SK-N-SH (cell line): ENCODE data around the gene IL2RG. TPM values are rescaled to one million over a fixed set of nuclear protein-coding genes. Genes with fewer than 3 reads are reported as not detected.

Experiments
- CTCF ChIA-PET: fragments of 300-600, 350-600 bp; formaldehyde crosslinking; extraction: SDS; loops from one replicate; lab custom pipeline; 2021; lab: Yijun Ruan, JAX
- POLR2A ChIA-PET: fragments of 350-600 bp; sonication (Branson Sonifier 250); formaldehyde crosslinking; extraction: SDS; loops from one replicate; lab custom pipeline; 2020; ENCODE audit warnings: antibody characterized with exemption, inconsistent platforms; lab: Yijun Ruan, JAX
- DNase-seq: peaks from one replicate; pipeline ENCODE4 v3.0.0; 2012
- H2AFZ ChIP-seq: fragments of 200-600 bp; sonication (generic); 2 replicates; pipeline ENCODE4 v1.8.1; 2016; ENCODE audit warnings: antibody characterized with exemption, mild to moderate bottlenecking, low read depth
- H3F3A ChIP-seq: fragments of 200-600 bp; sonication (generic); replicated peaks from 2 replicates; pipeline ENCODE3; 2016; ENCODE audit warnings: antibody characterized with exemption, mild to moderate bottlenecking; ENCODE audit not compliant: insufficient read depth
- H3K27ac ChIP-seq, 2 experiments: fragments of 200-500 bp in 1 of 2; fragments of 200-600 bp in 1 of 2; sonication (Bioruptor generic) in 1 of 2; sonication (generic), shearing (Covaris generic) in 1 of 2; 2 replicates each; pipeline versions ENCODE4 v1.5.1 to v1.6.1; 2014 to 2016; ENCODE audit warnings: low read depth in 2 of 2, inconsistent platforms in 1 of 2, low read length in 1 of 2, mild to moderate bottlenecking in 1 of 2, mixed read lengths in 1 of 2
- H3K27me3 ChIP-seq: fragments of 200-600 bp; sonication (generic), shearing (Covaris generic); 2 replicates; pipeline ENCODE4 v1.6.1; 2016; ENCODE audit warnings: mixed run types; ENCODE audit not compliant: insufficient read depth
- H3K36me3 ChIP-seq, 2 experiments: fragments of 200-500 bp in 1 of 2; fragments of 200-600 bp in 1 of 2; sonication (Bioruptor generic) in 1 of 2; sonication (generic) in 1 of 2; replicated peaks in 1 of 2; 2 replicates each; pipeline versions ENCODE3 to v1.5.1; 2014 to 2016; ENCODE audit warnings: low read length in 1 of 2, mild to moderate bottlenecking in 1 of 2; ENCODE audit not compliant: insufficient read depth in 2 of 2, control insufficient read depth in 1 of 2
- H3K4me1 ChIP-seq, 2 experiments: fragments of 200-500 bp in 1 of 2; fragments of 200-600 bp in 1 of 2; sonication (Bioruptor generic) in 1 of 2; sonication (generic), shearing (Covaris generic) in 1 of 2; 2 replicates each; pipeline versions ENCODE4 v1.5.1 to v1.6.1; 2014 to 2016; ENCODE audit warnings: low read depth in 1 of 2, low read length in 1 of 2, mixed run types in 1 of 2; ENCODE audit not compliant: insufficient read depth in 2 of 2, control insufficient read depth in 1 of 2
- H3K4me2 ChIP-seq: fragments of 200-600 bp; sonication (generic), shearing (Covaris generic); 2 replicates; pipeline ENCODE4 v1.6.1; 2017; ENCODE audit warnings: mixed run types
- H3K4me3 ChIP-seq, 2 experiments: fragments of 200-500 bp in 1 of 2; fragments of 200-600 bp in 1 of 2; sonication (Bioruptor generic) in 1 of 2; sonication (generic), shearing (Covaris generic) in 1 of 2; 2 replicates each; pipeline versions ENCODE4 v1.5.1 to v1.8.1; 2014 to 2016; ENCODE audit warnings: low read depth in 2 of 2, inconsistent platforms in 1 of 2, low read length in 1 of 2, mild to moderate bottlenecking in 1 of 2, mixed read lengths in 1 of 2, moderate library complexity in 1 of 2
- H3K79me2 ChIP-seq: fragments of 200-600 bp; sonication (generic); 2 replicates; pipeline ENCODE4 v1.8.1; 2017; ENCODE audit warnings: mild to moderate bottlenecking; ENCODE audit not compliant: insufficient read depth
- H3K9ac ChIP-seq: fragments of 200-600 bp; sonication (generic); 2 replicates; pipeline ENCODE4 v1.6.1; 2017; ENCODE audit warnings: mixed run types
- H3K9me2 ChIP-seq: fragments of 200-600 bp; sonication (generic); 2 replicates; pipeline ENCODE4 v1.6.1; 2017; ENCODE audit warnings: mixed run types
- H3K9me3 ChIP-seq: fragments of 200-600 bp; sonication (generic); 2 replicates; pipeline ENCODE4 v1.6.1; 2017; ENCODE audit warnings: mixed run types, mild to moderate bottlenecking, moderate library complexity
- H4K20me1 ChIP-seq: fragments of 200-600 bp; sonication (generic); 2 replicates; pipeline ENCODE4 v1.6.1; 2017; ENCODE audit warnings: mild to moderate bottlenecking, mixed run types; ENCODE audit not compliant: insufficient read depth
- EP300 ChIP-seq, 2 experiments: IDR thresholded peaks; 2 replicates each; pipeline versions ENCODE4 v1.4.0 to v1.6.1; 2012; ENCODE audit warnings: borderline replicate concordance in 1 of 2, low read depth in 1 of 2, low read length in 1 of 2
- EZH2phosphoT487 ChIP-seq: fragments of 200-600 bp; sonication (generic); IDR thresholded peaks from 2 replicates; pipeline ENCODE4 v1.6.1; 2017; ENCODE audit warnings: low read depth, mixed run types, mild to moderate bottlenecking, antibody characterized with exemption, moderate library complexity, borderline replicate concordance
- FOXM1 ChIP-seq: IDR thresholded peaks from 2 replicates; pipeline ENCODE4 v1.4.0; 2012; ENCODE audit warnings: low read depth, mild to moderate bottlenecking
- GABPA ChIP-seq: IDR thresholded peaks from 2 replicates; pipeline ENCODE4 v1.4.0; 2012; ENCODE audit warnings: low read depth, mild to moderate bottlenecking
- GATA2 ChIP-seq: sonication (generic); formaldehyde crosslinking; IDR thresholded peaks from 2 replicates; pipeline ENCODE4 v1.5.0; 2020; ENCODE audit warnings: mild to moderate bottlenecking, missing genetic modification reagents
- JUND ChIP-seq: IDR thresholded peaks from 2 replicates; pipeline ENCODE4 v1.4.0; 2012
- MEF2A ChIP-seq: IDR thresholded peaks from 2 replicates; pipeline ENCODE4 v1.4.0; 2012; ENCODE audit warnings: low read depth, borderline replicate concordance
- MXI1 ChIP-seq: IDR thresholded peaks from 2 replicates; pipeline ENCODE4 v1.6.1; 2012; ENCODE audit warnings: mild to moderate bottlenecking, low read depth, low read length, improper control_type of control experiment
- RCOR1 ChIP-seq: fragments of 150-350 bp; IDR thresholded peaks from 2 replicates; pipeline ENCODE4 v1.6.1; 2017; ENCODE audit warnings: antibody characterized with exemption, low read length
- RFX5 ChIP-seq: IDR thresholded peaks from 2 replicates; pipeline ENCODE4 v1.6.1; 2012; ENCODE audit warnings: mild to moderate bottlenecking, improper control_type of control experiment, low read length
- SIN3A ChIP-seq: IDR thresholded peaks from 2 replicates; pipeline ENCODE4 v1.6.1; 2012; ENCODE audit warnings: low read depth, mild to moderate bottlenecking, low read length, moderate library complexity, borderline replicate concordance
- TCF12 ChIP-seq: IDR thresholded peaks from 2 replicates; pipeline ENCODE4 v1.4.0; 2012
- TEAD4 ChIP-seq: IDR thresholded peaks from 2 replicates; pipeline ENCODE4 v1.4.0; 2012; ENCODE audit warnings: mild to moderate bottlenecking, borderline replicate concordance; ENCODE audit not compliant: insufficient read depth
- WGBS: methylation state at CpG from one replicate; pipeline ENCODE4 v1.1.6; 2017; ENCODE audit warnings: low lambda C conversion rate; 5-methylcytosine and 5-hydroxymethylcytosine counted together
- polyA plus RNA-seq, 3 experiments: library from polyadenylated mRNA; depleted of rRNA; stranded (reverse); fragments of >200 nt; gene quantifications; 2 replicates each; pipeline ENCODE4 v1.2.3, GENCODE V29; 2012
- TF ChIP-seq, protein P1 (sequence below): IDR thresholded peaks from 2 replicates; pipeline ENCODE4 v1.4.0; 2012; ENCODE audit warnings: low read depth
- TF ChIP-seq, protein P2 (sequence below): IDR thresholded peaks from 2 replicates; pipeline ENCODE4 v1.6.1; 2012; ENCODE audit warnings: mild to moderate bottlenecking, low read depth, low read length, moderate library complexity
- TF ChIP-seq, protein P3 (sequence below): IDR thresholded peaks from 2 replicates; pipeline ENCODE4 v1.4.0; 2012; ENCODE audit warnings: low read depth, borderline replicate concordance
- TF ChIP-seq, protein P4 (sequence below): IDR thresholded peaks from 2 replicates; pipeline ENCODE4 v1.4.0; 2012; ENCODE audit warnings: low read depth, borderline replicate concordance
- TF ChIP-seq, protein P5 (sequence below): IDR thresholded peaks from 2 replicates; pipeline ENCODE4; 2012

IL2RG gene
- polyA plus RNA-seq, 1 of the 3 experiments (the other 2 are of a cell fraction) = not detected

DNA sequence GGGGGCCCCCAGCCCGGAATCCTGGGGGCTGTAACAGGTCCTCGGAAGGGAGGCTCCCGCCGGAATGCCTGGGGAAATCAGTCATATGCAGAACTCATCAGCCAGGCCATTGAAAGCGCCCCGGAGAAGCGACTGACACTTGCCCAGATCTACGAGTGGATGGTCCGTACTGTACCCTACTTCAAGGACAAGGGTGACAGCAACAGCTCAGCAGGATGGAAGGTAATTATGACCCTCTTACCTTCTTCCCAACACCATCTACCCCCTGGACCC lies 14.7 kb downstream of the IL2RG start:
- DNase-seq = no peak
- H3K9ac ChIP-seq = peak overlapping the region; percentile 12; the same call in 1 of the 2 replicates

DNA sequence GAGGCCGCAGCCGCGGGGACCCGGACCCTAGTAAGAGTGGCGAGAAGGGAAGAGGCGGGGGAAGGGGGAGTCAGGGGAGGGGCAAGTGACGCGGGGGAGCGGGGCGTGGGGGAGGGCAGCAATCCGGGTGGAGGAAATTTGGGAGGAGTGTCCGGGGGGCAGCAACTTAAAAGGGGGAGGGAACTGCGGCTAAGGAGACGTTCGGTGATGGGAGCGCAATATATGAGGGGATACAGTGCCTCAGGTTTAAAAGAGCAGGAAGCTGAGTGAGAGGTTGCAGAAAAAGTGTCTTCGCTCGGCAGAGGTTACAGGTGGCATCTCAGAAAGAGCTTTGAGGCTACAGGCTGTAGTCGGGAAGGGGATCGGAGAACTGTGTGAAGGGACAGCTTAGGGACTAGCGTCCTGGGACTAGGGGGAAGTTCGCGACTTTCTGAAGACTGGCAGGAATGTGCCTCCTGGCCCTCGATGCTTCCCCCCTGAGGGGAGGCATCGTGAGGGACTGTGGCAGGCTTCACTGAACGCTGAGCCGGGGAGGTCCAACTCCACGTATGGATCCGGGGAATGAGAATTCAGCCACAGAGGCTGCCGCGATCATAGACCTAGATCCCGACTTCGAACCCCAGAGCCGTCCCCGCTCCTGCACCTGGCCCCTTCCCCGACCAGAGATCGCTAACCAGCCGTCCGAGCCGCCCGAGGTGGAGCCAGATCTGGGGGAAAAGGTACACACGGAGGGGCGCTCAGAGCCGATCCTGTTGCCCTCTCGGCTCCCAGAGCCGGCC lies 15.2 kb downstream of the IL2RG start:
- ChIA-PET CTCF (interaction anchor here (1.0 to 2.6 kb wide), 2 partner anchors 21 to 33 kb away, joined by 3 to 13 read pairs; no protein-coding TSS in a partner anchor), POLR2A (interaction anchor here (0.9 kb wide), 1 partner anchor 22 kb away, joined by 4 read pairs; the partner anchor contains the start of gene MED12)
- Histone ChIP-seq H4K20me1 (no peaks in the 10 kb centered on the region), H3K4me2 (peak overlapping the region; percentile 88), H3K27me3 (peaks cover 5% of the 10 kb centered on the region; the same call in 1 of the 2 replicates), H2AFZ (peak overlapping the region; percentile 98), H3K36me3 (no peaks in the 10 kb centered on the region), H3K79me2 (no peaks in the 10 kb centered on the region), H3K9ac (peak overlapping the region; percentile 53; the same call in 1 of the 2 replicates), H3K9me3 (no peaks in the 10 kb centered on the region), H3K4me1 (peaks cover 0 to 16% of the 10 kb centered on the region in 2 experiments; a peak in 1 of 4 replicates), H3F3A (no peaks in the 10 kb centered on the region), H3K9me2 (no peaks in the 10 kb centered on the region), H3K27ac (no peak overlapping the region; a peak in 1 of 4 replicates), H3K4me3 (peak overlapping the region; percentile 69 to 77)
- 3% methylated on average over 24 of the region's 46 CpGs for WGBS
- DNase-seq = peak; percentile 43
- no peak for TF ChIP-seq RFX5
- TF ChIP-seq, protein P1, sequence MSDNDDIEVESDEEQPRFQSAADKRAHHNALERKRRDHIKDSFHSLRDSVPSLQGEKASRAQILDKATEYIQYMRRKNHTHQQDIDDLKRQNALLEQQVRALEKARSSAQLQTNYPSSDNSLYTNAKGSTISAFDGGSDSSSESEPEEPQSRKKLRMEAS = no peak
- TF ChIP-seq EP300 (IDR thresholded peaks at IDR 0.05; ENCODE audit: borderline replicate concordance in 1 of 2, low read depth in 1 of 2, low read length in 1 of 2) = no peak
- TF ChIP-seq GABPA = no peak
- no peak for TF ChIP-seq GATA2
- TF ChIP-seq, protein P2, sequence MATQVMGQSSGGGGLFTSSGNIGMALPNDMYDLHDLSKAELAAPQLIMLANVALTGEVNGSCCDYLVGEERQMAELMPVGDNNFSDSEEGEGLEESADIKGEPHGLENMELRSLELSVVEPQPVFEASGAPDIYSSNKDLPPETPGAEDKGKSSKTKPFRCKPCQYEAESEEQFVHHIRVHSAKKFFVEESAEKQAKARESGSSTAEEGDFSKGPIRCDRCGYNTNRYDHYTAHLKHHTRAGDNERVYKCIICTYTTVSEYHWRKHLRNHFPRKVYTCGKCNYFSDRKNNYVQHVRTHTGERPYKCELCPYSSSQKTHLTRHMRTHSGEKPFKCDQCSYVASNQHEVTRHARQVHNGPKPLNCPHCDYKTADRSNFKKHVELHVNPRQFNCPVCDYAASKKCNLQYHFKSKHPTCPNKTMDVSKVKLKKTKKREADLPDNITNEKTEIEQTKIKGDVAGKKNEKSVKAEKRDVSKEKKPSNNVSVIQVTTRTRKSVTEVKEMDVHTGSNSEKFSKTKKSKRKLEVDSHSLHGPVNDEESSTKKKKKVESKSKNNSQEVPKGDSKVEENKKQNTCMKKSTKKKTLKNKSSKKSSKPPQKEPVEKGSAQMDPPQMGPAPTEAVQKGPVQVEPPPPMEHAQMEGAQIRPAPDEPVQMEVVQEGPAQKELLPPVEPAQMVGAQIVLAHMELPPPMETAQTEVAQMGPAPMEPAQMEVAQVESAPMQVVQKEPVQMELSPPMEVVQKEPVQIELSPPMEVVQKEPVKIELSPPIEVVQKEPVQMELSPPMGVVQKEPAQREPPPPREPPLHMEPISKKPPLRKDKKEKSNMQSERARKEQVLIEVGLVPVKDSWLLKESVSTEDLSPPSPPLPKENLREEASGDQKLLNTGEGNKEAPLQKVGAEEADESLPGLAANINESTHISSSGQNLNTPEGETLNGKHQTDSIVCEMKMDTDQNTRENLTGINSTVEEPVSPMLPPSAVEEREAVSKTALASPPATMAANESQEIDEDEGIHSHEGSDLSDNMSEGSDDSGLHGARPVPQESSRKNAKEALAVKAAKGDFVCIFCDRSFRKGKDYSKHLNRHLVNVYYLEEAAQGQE = no peak
- TF ChIP-seq EZH2phosphoT487 = no peak
- no peak for TF ChIP-seq RCOR1
- no peak for TF ChIP-seq TCF12
- TF ChIP-seq MEF2A = no peak
- TF ChIP-seq TEAD4 = no peak
- no peak; the same call in 1 of the 2 replicates for TF ChIP-seq MXI1
- TF ChIP-seq, protein P3, sequence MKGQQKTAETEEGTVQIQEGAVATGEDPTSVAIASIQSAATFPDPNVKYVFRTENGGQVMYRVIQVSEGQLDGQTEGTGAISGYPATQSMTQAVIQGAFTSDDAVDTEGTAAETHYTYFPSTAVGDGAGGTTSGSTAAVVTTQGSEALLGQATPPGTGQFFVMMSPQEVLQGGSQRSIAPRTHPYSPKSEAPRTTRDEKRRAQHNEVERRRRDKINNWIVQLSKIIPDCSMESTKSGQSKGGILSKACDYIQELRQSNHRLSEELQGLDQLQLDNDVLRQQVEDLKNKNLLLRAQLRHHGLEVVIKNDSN = no peak
- TF ChIP-seq, protein P4, sequence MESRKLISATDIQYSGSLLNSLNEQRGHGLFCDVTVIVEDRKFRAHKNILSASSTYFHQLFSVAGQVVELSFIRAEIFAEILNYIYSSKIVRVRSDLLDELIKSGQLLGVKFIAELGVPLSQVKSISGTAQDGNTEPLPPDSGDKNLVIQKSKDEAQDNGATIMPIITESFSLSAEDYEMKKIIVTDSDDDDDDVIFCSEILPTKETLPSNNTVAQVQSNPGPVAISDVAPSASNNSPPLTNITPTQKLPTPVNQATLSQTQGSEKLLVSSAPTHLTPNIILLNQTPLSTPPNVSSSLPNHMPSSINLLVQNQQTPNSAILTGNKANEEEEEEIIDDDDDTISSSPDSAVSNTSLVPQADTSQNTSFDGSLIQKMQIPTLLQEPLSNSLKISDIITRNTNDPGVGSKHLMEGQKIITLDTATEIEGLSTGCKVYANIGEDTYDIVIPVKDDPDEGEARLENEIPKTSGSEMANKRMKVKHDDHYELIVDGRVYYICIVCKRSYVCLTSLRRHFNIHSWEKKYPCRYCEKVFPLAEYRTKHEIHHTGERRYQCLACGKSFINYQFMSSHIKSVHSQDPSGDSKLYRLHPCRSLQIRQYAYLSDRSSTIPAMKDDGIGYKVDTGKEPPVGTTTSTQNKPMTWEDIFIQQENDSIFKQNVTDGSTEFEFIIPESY = no peak
- TF ChIP-seq, protein P5, sequence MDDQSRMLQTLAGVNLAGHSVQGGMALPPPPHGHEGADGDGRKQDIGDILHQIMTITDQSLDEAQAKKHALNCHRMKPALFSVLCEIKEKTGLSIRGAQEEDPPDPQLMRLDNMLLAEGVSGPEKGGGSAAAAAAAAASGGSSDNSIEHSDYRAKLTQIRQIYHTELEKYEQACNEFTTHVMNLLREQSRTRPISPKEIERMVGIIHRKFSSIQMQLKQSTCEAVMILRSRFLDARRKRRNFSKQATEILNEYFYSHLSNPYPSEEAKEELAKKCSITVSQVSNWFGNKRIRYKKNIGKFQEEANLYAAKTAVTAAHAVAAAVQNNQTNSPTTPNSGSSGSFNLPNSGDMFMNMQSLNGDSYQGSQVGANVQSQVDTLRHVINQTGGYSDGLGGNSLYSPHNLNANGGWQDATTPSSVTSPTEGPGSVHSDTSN = no peak
- no peak for TF ChIP-seq SIN3A
- TF ChIP-seq JUND = no peak

More for the DNA sequence above, 14.7 kb downstream of the IL2RG start:
- ChIA-PET POLR2A (interaction anchor here (0.9 kb wide), 1 partner anchor 22 kb away, joined by 4 read pairs; the partner anchor contains the start of gene MED12), CTCF (interaction anchor here (2.6 kb wide), 1 partner anchor 33 kb away, joined by 13 read pairs; no protein-coding TSS in a partner anchor)
- Histone ChIP-seq H4K20me1 (no peaks in the 10 kb centered on the region), H3F3A (no peaks in the 10 kb centered on the region), H3K4me2 (peak overlapping the region; percentile 88), H3K27me3 (peaks cover 5% of the 10 kb centered on the region; the same call in 1 of the 2 replicates), H3K79me2 (no peaks in the 10 kb centered on the region), H2AFZ (peak overlapping the region; percentile 98), H3K9me2 (no peaks in the 10 kb centered on the region), H3K4me1 (peaks cover 0 to 19% of the 10 kb centered on the region in 2 experiments; a peak in 1 of 4 replicates), H3K9me3 (no peaks in the 10 kb centered on the region), H3K27ac (no peak overlapping the region), H3K4me3 (peak overlapping the region; percentile 69 to 77), H3K36me3 (no peaks in the 10 kb centered on the region)
- TF ChIP-seq FOXM1 = no peak
- WGBS = no CpG with 5 or more reads among the region's 9 CpGs
